ENCODE measurements around the gene RPAP2. TPM values are rescaled to one million over a fixed set of nuclear protein-coding genes. Genes with fewer than 3 reads are reported as not detected.

The RPAP2 gene
- polyA plus RNA-seq, 3 donors = 4.4 to 7.8 (median 7.3) TPM

GRCh38 chr1:92445865-92446264 lies 147.0 kb downstream of the RPAP2 start:
- no peaks in the 10 kb centered on the region for H4K20me1 ChIP-seq (ENCODE audit: insufficient read depth, low read length)
- H3K79me2 ChIP-seq (ENCODE audit: insufficient read depth, low read length) = no peaks in the 10 kb centered on the region
- 80% methylated on average over 1 of the region's 2 CpGs for WGBS (ENCODE audit: insufficient coverage)
- H3K27ac ChIP-seq (ENCODE audit: low read depth in 1 of 2, low read length in 2 of 2) = no peak overlapping the region
- Mint-ChIP-seq H3K4me3 (no peak overlapping the region), H3K4me1 (peaks cover 3% of the 10 kb centered on the region), H3K9me3 (peaks cover 0 to 4% (median 0%) of the 10 kb centered on the region in 7 donors), H3K27me3 (ENCODE audit: low read depth in 3 of 3) (peaks cover 0 to 5% (median 2%) of the 10 kb centered on the region in 3 donors), H3K36me3 (no peaks in the 10 kb centered on the region), H3K27ac (no peak overlapping the region)
- TF ChIP-seq, protein P1, sequence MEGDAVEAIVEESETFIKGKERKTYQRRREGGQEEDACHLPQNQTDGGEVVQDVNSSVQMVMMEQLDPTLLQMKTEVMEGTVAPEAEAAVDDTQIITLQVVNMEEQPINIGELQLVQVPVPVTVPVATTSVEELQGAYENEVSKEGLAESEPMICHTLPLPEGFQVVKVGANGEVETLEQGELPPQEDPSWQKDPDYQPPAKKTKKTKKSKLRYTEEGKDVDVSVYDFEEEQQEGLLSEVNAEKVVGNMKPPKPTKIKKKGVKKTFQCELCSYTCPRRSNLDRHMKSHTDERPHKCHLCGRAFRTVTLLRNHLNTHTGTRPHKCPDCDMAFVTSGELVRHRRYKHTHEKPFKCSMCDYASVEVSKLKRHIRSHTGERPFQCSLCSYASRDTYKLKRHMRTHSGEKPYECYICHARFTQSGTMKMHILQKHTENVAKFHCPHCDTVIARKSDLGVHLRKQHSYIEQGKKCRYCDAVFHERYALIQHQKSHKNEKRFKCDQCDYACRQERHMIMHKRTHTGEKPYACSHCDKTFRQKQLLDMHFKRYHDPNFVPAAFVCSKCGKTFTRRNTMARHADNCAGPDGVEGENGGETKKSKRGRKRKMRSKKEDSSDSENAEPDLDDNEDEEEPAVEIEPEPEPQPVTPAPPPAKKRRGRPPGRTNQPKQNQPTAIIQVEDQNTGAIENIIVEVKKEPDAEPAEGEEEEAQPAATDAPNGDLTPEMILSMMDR (IDR thresholded peaks at IDR 0.05) = no peak
- intact Hi-C loops (cut with micrococcal nuclease) = no loop called here
- no peak overlapping the region for H2AFZ ChIP-seq (ENCODE audit: insufficient read depth, low read depth, low read length, poor library complexity, severe bottlenecking)
- no peak overlapping the region for H3K4me3 ChIP-seq (replicated peaks in 1 of 3; ENCODE audit: low read depth in 2 of 3, low read length in 3 of 3)
- H3K36me3 ChIP-seq (replicated peaks in 1 of 2; ENCODE audit: control insufficient read depth in 1 of 2, insufficient read depth in 2 of 2, low read length in 2 of 2) = no peaks in the 10 kb centered on the region
- H3K4me1 ChIP-seq (ENCODE audit: control insufficient read depth in 1 of 2, insufficient read depth in 2 of 2, low read length in 2 of 2) = no peaks in the 10 kb centered on the region
- no peak overlapping the region for H3K9ac ChIP-seq (ENCODE audit: insufficient read depth, low read length, poor library complexity, severe bottlenecking)
- DNase-seq = no peak
- no peak overlapping the region for H3K4me2 ChIP-seq (replicated peaks; ENCODE audit: extremely low read depth, low read length, poor library complexity, severe bottlenecking)
- no peaks in the 10 kb centered on the region for H3K9me3 ChIP-seq (replicated peaks in 1 of 2; ENCODE audit: control insufficient read depth in 1 of 2, insufficient read depth in 1 of 2, low read length in 2 of 2)
- no peaks in the 10 kb centered on the region for H3K27me3 ChIP-seq (ENCODE audit: control insufficient read depth in 2 of 2, insufficient read depth in 2 of 2, low read length in 2 of 2)

- no CpG with 5 or more reads among the region's 2 CpGs for WGBS (ENCODE audit: insufficient coverage)
- H3K27me3 Mint-ChIP-seq (ENCODE audit: low read depth in 3 of 3) = peaks cover 0 to 5% (median 2%) of the 10 kb centered on the region in 3 donors
- peaks cover 3% of the 10 kb centered on the region for H3K4me1 Mint-ChIP-seq
- H3K9me3 Mint-ChIP-seq = peaks cover 0 to 6% (median 2%) of the 10 kb centered on the region in 7 donors
- DNase-seq = no peak
- H2AFZ ChIP-seq (ENCODE audit: insufficient read depth, low read depth, low read length, poor library complexity, severe bottlenecking) = no peak overlapping the region
- intact Hi-C loops (cut with micrococcal nuclease) = no loop called here
- H3K4me1 ChIP-seq (ENCODE audit: control insufficient read depth in 1 of 2, insufficient read depth in 2 of 2, low read length in 2 of 2) = no peaks in the 10 kb centered on the region
- no peaks in the 10 kb centered on the region for H3K9me3 ChIP-seq (replicated peaks in 1 of 2; ENCODE audit: control insufficient read depth in 1 of 2, insufficient read depth in 1 of 2, low read length in 2 of 2)
- no peak overlapping the region for H3K27ac ChIP-seq (ENCODE audit: low read depth in 1 of 2, low read length in 2 of 2)
- H3K27ac Mint-ChIP-seq = no peak overlapping the region
- no peaks in the 10 kb centered on the region for H3K27me3 ChIP-seq (ENCODE audit: control insufficient read depth in 2 of 2, insufficient read depth in 2 of 2, low read length in 2 of 2)
- H4K20me1 ChIP-seq (ENCODE audit: insufficient read depth, low read length) = no peaks in the 10 kb centered on the region
- TF ChIP-seq, protein P1 (IDR thresholded peaks at IDR 0.05) = no peak
- no peak overlapping the region for H3K4me2 ChIP-seq (replicated peaks; ENCODE audit: extremely low read depth, low read length, poor library complexity, severe bottlenecking)
- no peaks in the 10 kb centered on the region for H3K36me3 Mint-ChIP-seq
- no peak overlapping the region for H3K4me3 Mint-ChIP-seq
- H3K36me3 ChIP-seq (replicated peaks in 1 of 2; ENCODE audit: control insufficient read depth in 1 of 2, insufficient read depth in 2 of 2, low read length in 2 of 2) = no peaks in the 10 kb centered on the region
- H3K79me2 ChIP-seq (ENCODE audit: insufficient read depth, low read length) = no peaks in the 10 kb centered on the region
- H3K9ac ChIP-seq (ENCODE audit: insufficient read depth, low read length, poor library complexity, severe bottlenecking) = no peak overlapping the region
- H3K4me3 ChIP-seq (replicated peaks in 1 of 3; ENCODE audit: low read depth in 2 of 3, low read length in 3 of 3) = no peak overlapping the region
Measured at GRCh38 chr1:92446546-92446945, 147.7 kb downstream of the RPAP2 start.
